SH-SY5Y (cell line): ENCODE results near the gene LPCAT1.

ENCODE experiments used
- GATA2 ChIP-seq: IDR thresholded peaks from 2 replicates; pipeline ENCODE4 v1.6.1; 2011; ENCODE audit warnings: mild to moderate bottlenecking, low read depth, low read length
- GATA3 ChIP-seq: IDR thresholded peaks from 2 replicates; pipeline ENCODE4 v1.6.1; 2011; ENCODE audit warnings: low read depth, mild to moderate bottlenecking, low read length, moderate library complexity

LPCAT1 gene

DNA sequence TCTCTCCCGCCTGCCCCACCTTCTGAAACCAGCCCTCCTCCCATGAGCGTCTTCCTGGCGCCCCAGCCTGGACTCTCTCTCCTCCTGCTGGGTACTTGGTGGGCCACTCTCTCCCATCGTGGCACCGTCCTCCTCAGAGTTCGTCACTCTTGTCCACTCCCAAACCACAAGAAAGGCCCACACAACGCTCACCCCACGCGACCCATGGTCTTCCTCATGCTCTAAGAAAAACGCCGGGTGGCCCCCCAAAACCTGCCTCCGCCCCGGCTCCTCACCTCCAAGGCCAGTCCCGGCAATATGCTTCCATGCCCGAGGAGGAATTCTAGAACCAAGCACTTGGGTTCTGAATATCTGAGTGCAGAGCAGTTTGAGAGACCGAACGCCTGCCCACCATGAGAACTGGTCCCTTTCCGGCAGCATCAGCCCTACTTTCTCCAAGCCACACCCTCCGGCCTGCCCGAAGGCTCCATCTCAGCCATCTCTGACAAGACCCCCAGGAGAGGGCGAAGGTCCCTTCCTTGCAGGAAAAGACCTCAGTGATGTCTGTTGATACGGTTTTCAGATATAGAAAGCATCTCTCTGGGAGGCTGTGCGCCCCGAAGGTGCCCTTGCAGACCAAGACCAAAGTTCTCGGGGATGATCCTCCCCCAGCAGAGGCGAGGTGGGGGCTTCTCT lies 93.5 kb downstream of the LPCAT1 start:
- TF ChIP-seq GATA2 (no peak), GATA3 (no peak)

DNA sequence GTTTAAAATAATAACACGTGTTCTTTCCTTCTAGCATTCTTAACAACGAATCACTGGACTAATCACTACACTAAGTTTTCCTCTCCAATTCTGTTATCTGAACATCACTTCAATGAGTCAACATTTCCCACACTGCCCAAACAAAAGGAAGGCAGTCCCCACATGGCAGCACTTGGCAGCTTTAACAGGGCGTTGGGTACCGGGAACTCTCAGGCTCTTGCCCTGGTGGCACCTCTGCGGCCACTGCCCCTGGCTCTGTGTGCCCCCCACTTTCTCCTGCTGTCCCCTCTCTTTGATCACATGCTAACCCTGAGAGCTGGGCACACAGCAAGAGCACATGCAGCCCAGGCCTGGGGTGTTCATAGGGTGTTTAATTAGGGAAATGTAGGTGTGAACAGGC lies 94.3 kb downstream of the LPCAT1 start:
- no peak for TF ChIP-seq GATA3
- TF ChIP-seq GATA2, result no peak

DNA sequence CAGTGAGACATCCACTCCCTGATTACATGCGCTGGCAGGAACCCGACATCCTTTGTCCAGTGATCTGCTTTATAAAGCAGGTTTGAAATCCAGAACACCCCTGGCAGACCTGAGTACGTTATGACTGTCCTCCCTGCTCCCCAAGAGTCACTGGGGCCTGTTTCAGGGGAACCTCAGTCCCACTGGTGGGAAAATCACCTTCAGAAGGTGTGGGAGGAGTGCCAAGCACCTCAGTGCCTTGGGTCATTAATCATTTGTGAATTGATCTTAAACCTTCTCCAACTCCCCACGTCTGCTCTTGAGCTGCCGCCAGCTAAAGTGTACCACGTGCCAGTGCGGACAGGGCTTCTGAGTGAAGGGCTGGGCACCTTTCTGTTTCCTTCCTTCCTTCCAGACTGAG lies 94.7 kb downstream of the LPCAT1 start:
- TF ChIP-seq GATA2 (no peak), GATA3 (no peak)

DNA sequence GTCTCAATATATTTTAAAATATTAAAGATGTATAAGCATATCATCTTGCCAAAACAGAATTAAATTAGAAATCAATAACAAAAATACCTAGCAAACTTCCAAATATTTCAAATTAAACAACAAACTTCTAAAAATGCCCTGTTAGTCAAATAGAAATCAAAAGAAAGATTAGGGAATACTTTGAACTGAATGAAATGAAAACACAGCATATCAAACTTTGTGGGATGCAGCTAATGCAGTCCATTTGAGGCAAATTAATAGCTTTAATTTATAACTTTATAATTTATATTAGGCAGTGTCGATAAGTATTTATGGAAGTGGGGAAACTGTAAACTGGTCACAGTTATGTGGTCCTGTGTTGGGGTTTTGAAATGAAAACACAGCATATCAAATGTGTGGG lies 95.7 kb downstream of the LPCAT1 start:
- TF ChIP-seq GATA2 (no peak), GATA3 (no peak)

DNA sequence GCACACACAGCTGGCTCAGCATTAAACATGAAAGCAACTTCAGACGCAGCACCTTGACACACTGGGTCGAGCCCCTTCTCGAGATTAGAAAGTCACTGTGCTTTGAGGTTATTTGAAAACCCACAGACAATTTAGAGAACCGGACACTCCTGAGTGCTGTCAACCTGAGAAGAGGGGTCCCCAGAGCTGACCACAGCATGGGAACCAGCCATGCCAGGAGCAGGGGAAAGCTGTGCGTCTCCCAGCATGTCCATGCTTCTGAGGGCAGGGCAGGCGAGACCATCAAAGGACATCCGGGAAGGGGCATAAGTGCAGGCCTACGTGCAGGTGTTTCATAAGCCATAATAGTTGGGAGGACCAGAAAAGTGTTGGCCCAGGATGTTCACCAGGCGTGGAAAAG lies 99.0 kb downstream of the LPCAT1 start:
- no peak for TF ChIP-seq GATA3
- no peak for TF ChIP-seq GATA2

DNA sequence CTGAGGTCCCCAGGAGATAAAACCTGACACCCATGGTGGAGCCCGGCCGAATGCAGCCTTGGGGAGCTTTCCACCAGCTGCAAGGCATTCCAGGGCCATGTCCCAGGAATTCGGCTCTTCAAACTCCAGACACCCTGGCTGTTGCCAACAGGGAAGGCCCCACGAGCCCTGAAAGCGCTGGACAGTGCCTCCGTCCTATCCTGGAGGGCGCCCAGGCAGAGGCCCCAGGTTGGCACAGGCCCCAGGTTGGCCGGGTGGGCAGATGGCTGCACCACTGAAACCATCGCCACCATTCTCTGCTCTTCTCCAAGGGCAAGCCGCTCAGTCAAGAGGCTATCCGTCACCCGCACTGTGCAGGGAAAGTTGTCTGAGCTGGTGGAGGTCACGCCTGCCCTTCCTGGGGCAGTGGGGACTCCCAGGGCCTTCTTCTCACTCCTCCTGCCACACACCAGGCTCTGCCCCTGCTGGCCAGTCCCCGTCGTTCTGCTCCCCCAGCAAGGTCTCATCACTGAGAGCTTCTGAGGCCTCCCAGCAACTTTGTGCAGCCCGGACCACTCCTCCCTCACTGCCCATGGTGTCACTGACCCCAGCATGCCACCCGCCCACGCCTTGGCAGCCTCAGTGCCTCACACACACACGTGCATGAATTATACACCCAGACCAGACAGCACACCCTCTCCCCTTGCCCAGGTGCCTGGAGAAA lies 99.7 kb downstream of the LPCAT1 start:
- no peak for TF ChIP-seq GATA2
- TF ChIP-seq GATA3, result no peak

DNA sequence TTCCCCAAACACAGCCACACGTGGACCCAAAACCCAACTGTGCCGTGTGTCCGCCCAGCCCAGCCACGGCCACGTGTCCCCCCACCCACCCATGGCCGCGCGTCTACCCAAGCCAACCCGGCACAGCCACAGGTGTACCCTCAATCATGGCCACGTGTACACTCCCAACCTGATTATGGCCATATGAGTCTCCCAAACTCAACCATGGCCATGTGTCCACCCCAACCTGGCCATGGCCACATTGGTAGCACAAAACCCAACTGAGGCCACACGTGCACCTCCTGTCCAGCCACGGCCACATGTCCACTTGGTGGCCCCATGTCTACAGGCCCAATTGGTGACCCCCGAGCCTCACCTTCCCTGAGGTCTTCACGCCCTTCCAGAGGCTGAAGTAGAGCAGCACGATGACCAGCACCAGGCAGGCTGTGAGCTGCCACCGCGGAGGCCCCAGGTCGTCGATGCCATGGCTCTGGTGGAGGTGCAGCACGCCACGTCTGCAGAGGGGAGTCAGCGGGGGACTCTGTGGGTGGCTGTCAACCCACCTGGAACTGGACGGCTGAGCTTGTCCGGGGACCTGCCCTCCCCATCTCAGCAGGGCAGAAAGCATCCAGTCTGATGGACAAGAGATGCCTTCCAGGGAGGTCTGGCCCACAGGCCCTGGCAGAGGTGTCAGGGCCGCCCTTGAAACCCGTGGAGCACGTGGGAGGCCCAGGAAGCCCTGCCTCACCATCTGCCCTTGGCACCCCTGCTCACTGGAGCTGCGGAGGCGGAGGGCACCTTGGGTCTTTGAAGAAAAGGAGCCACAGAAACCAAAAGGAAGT lies 102.0 kb downstream of the LPCAT1 start:
- TF ChIP-seq GATA3 (no peak), GATA2 (no peak)

DNA sequence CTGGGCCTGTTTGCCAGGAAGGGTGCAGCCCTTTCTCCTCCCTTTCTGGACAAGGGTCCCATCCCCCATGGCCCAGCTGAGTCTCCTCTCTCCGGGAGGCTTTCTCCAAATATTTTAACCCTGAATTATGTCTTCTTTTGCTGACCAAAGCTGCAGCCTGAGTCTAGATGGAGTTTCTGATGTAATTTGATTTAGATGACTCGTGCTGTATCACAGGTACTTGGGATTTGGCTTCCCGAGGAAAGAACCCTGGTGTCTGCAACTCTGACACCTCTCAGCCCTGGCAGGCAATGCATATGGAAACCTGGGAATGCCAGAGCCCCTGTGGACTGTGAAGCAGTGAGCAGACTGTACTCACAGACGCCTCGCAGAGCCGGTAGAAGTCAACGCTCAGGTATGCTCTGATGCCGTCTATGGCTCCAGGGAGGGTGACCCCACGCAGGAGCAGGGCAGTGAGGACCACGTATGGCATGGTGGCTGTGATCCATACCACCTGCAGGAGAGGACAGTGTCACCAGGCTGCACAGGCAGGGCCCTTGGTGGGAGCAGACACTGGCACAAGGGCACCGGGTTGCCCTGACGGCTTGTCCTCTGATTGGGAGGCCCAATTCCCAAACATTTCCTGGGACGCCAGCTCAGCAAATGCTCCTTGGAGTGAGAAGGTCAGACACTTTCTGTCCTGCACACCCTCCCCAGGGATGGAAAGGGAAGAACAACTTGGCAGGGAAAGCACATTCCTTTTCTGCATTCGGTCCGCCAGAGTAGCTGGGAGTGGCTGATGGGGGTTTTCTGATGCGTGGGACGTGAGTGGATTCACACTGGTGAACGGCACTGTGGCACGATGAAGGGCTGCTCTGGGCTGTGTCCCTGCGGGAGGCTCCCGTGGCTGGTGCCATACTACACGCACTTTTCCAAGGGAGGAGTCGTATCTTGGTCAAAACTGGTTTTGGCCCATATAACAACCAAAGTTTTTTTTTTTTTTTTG lies 103.3 kb downstream of the LPCAT1 start:
- TF ChIP-seq GATA3, result no peak
- no peak for TF ChIP-seq GATA2

DNA sequence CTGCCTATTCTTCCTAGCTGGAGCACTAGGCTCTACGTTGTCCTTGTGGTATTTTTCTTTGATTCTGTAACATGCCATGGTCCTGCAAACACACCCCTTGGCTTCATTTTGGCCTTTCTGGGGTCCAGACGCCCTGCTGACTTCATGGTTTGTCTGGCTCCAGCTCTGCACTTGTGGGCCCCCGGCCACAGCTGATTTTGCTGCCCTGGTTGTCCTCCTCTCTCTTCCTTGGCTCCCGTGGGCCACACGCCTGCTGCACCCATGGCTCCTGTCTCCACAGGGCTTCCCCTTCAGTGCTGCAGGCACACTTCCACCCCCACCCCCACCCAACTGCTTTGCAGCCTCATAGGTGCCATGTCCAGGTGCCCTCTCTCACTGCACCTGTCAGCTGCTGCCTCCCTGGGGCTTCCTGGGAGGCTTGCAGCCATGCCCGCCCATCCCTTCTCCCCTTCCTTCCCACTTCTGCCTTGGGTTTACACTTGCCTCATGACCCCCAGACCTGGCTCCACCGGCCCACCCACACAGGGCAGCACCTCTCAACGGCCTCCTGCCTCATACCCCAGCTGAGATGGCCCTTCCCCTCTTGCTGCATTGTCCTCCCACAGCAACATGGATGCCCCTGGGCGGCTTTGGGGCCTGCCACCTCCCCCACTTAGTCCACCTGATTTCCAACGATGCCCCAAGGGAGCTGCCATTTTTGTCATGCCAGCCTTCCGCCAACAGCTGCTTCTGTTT lies 104.1 kb downstream of the LPCAT1 start:
- TF ChIP-seq GATA3 (no peak), GATA2 (no peak)

DNA sequence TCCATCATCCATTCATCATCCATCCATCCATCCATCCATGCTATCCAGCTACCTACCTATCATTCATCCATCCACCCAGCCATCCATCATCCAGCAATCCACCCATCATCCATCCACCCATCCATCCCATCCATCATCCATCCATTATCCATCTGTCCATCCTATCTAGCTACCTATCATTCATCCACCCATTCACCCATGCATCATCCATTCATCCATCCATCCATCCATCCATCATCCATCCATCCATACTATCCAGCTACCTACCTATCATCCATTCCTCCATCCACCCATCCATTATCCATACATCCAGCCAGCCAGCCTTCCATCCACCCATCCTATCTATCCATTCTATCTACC lies 104.9 kb downstream of the LPCAT1 start:
- no peak for TF ChIP-seq GATA3

DNA sequence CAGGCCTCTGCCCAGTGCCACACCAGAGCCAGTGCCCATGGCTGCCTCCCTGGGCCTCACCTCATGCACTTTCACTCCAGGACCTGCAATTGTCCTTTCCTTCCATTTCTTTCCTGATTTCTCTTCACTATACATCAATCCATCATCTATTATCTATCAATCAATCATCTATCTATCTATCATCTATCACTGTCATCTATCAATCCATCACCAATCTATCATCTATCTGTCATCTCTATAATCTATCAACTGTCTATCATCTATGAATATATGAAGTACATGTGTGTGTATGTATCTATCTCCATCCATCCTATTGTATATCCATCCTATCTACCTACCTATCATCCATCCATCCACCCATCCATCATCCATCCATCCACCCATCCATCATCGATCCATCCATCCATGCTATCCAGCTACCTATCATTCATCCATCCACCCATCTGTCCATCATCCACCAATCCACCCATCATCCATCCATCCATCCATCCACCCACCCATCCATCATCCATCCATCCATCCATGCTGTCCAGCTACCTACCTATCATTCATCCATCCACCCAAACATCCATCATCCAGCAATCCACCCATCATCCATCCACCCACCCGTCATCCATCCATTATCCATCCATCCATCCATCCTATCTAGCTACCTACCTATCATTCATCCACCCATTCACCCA lies 105.4 kb downstream of the LPCAT1 start:
- TF ChIP-seq GATA2, result no peak
- TF ChIP-seq GATA3, result no peak

DNA sequence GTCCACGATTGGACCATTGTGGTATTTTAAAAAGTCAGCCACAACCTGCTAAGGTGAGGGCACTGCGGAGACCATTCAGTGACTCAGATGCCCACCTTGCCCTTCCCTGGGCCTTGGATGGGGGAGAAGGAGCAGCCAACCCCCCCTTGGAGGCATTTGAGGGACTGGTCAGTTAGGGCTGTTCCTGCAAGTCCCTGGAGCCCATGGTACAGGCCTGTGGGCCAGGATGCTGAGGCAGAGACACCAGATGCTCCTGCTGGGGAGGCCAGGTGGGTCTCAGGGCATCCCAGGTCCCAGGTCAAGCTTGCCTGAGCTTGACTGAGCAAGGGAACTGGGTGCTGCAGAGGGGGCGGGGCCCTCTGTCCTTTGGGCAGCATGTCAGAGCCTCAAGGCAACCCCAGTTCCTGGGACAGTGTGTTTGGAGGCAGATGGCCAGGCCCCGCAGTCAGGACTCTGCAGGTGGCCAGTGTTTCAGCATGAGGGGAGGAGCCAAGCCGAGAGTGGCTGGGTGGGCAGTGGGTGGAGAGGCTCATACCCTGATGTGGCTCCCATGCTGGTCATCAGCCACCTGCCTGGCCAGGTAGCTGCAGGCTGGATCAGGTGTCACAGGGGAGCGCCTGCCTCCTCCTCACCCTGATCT lies 106.1 kb downstream of the LPCAT1 start:
- TF ChIP-seq GATA3 (no peak), GATA2 (no peak)

DNA sequence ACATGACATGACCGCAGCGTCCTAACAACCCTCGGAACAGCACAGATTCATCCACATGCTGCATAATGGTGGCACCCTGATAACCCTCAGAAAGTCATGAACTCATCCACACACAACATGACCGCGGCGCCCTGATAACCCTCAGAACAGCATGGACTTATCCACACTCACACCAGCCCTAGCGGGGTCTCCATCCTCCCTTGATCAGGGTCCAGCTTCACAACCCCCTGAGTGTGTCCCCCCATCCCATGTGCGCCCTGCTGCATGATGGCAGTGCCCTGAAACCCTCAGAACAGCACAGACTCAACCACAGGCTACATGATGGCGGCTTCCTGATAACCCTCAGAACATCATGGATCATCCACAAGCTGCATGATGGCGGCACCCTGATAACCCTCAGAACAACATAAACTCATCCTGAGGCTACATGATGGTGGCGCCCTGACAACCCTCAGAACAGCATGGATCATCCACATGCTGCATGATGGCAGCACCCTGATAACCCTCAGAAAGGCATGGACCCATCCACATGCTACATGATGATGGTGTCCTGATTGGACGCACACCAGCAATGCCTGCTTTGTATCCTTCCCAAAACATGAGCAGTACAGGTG lies 106.8 kb downstream of the LPCAT1 start:
- TF ChIP-seq GATA2 (no peak), GATA3 (no peak)
